Neural progenitor cell (in vitro differentiated cells): ENCODE measurements around the gene COL25A1. TPM values are rescaled to one million over a fixed set of nuclear protein-coding genes. Genes with fewer than 3 reads are reported as not detected.

Source experiments
- DNase-seq: peaks from one replicate; pipeline ENCODE4 v3.0.0-alpha.2; 2016; ENCODE audit warnings: low spot score
- H2AFZ ChIP-seq: fragments of 200-600 bp; sonication (generic); replicated peaks from 2 replicates; pipeline ENCODE4 v1.6.1; 2016; ENCODE audit warnings: antibody characterized with exemption
- H3F3A ChIP-seq: fragments of 200-600 bp; sonication (generic); 2 replicates; pipeline ENCODE4 v1.6.1; 2016; ENCODE audit warnings: antibody characterized with exemption, low read depth
- H3K27ac ChIP-seq: fragments of 200-600 bp; sonication (generic); 2 replicates; pipeline ENCODE4 v1.5.1; 2016; ENCODE audit warnings: mild to moderate bottlenecking
- H3K27me3 ChIP-seq: fragments of 200-600 bp; sonication (generic); 2 replicates; pipeline ENCODE4 v1.6.1; 2016; ENCODE audit warnings: mild to moderate bottlenecking, moderate library complexity
- H3K36me3 ChIP-seq: fragments of 200-600 bp; sonication (generic); 2 replicates; pipeline ENCODE4 v1.5.1; 2016
- H3K4me1 ChIP-seq: fragments of 200-600 bp; sonication (generic); 2 replicates; pipeline ENCODE4 v1.6.1; 2016; ENCODE audit warnings: mixed run types
- H3K4me2 ChIP-seq: fragments of 200-600 bp; sonication (generic); 2 replicates; pipeline ENCODE4 v1.6.1; 2016
- H3K4me3 ChIP-seq: fragments of 200-600 bp; sonication (generic); 2 replicates; pipeline ENCODE4 v1.5.1; 2016
- H3K79me2 ChIP-seq: fragments of 200-600 bp; sonication (generic); 2 replicates; pipeline ENCODE4 v1.6.1; 2016; ENCODE audit warnings: low read depth
- H3K9ac ChIP-seq: fragments of 200-600 bp; sonication (generic); 2 replicates; pipeline ENCODE4 v1.6.1; 2016
- H3K9me3 ChIP-seq: fragments of 200-600 bp; sonication (generic); 2 replicates; pipeline ENCODE4 v1.5.1; 2016; ENCODE audit warnings: low read depth
- H4K20me1 ChIP-seq: fragments of 200-600 bp; sonication (generic); 2 replicates; pipeline ENCODE4 v1.6.1; 2016; ENCODE audit warnings: low read depth
- H3K27ac Mint-ChIP-seq: 3 replicates; pipeline ENCODE4 v1.8.0; 2021; ENCODE audit warnings: mixed read lengths
- H3K27me3 Mint-ChIP-seq: 2 replicates; pipeline ENCODE4 v1.8.0; 2022; ENCODE audit warnings: low read depth, mild to moderate bottlenecking, inconsistent platforms, moderate library complexity, mixed read lengths; ENCODE audit not compliant: insufficient read depth
- H3K36me3 Mint-ChIP-seq: 3 replicates; pipeline ENCODE4 v1.8.0; 2021; ENCODE audit warnings: mixed read lengths
- H3K4me1 Mint-ChIP-seq: 3 replicates; pipeline ENCODE4 v1.8.0; 2021; ENCODE audit warnings: mixed read lengths
- H3K4me3 Mint-ChIP-seq: 3 replicates; pipeline ENCODE4 v1.8.0; 2021; ENCODE audit warnings: mild to moderate bottlenecking, moderate library complexity, mixed read lengths
- H3K9me3 Mint-ChIP-seq: 3 replicates; pipeline ENCODE4 v1.8.0; 2020; ENCODE audit warnings: mixed read lengths
- CTCF ChIP-seq: fragments of 200-600 bp; sonication (generic); IDR thresholded peaks from 2 replicates; pipeline ENCODE4 v1.5.1; 2017; ENCODE audit warnings: antibody characterized with exemption, mild to moderate bottlenecking
- EZH2 ChIP-seq: fragments of 200-600 bp; sonication (generic); IDR thresholded peaks from 2 replicates; pipeline ENCODE4 v1.6.1; 2017; ENCODE audit warnings: antibody characterized with exemption, mild to moderate bottlenecking, moderate library complexity
- EZH2phosphoT487 ChIP-seq: fragments of 200-600 bp; sonication (generic); IDR thresholded peaks from 2 replicates; pipeline ENCODE4 v1.6.1; 2017; ENCODE audit warnings: antibody characterized with exemption
- total RNA-seq: library from RNA; depleted of rRNA; stranded (reverse); fragments of >200 nt; gene quantifications from 2 replicates; pipeline ENCODE4 v1.2.3, GENCODE V29; 2015; ENCODE audit warnings: low replicate concordance

COL25A1 gene
- total RNA-seq, 1 donor from 2014 or later = 1.3 TPM

DNA sequence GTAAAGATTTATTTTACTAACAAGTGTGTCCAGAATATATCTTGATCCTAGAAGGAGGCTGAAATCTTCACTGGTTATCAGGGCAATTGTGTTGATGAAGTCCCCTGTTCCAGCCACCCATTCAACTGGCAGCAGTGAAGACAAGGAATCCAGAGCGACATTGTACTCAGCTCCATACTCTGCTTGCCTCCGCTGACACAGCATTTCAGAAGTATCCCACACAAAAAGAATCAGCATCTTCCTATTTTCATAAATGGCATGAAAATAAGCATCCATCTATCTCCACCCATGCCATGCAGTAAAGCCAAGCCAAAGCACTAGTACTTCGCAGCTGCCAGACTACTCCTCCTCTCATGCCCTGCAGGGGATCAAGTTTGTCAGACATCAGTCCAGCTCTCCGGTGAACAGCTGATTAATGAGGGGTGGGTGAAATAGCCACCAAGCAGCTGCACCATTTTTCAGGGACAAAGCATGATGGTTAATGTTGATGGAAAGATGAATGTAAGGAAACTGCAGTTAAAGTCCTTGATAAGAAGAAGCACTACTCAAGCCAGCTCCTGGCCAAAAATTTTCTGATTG, 54.0 kb downstream of the COL25A1 start:
- Histone ChIP-seq H3K9ac (no peak overlapping the region), H3K27me3 (no peaks in the 10 kb centered on the region), H3K27ac (no peak overlapping the region), H4K20me1 (no peaks in the 10 kb centered on the region), H2AFZ (no peak overlapping the region), H3K4me3 (no peak overlapping the region), H3K4me2 (no peak overlapping the region), H3K36me3 (no peaks in the 10 kb centered on the region), H3K9me3 (no peaks in the 10 kb centered on the region), H3K79me2 (no peaks in the 10 kb centered on the region), H3K4me1 (no peaks in the 10 kb centered on the region), H3F3A (no peaks in the 10 kb centered on the region)
- Mint-ChIP-seq H3K4me1 (no peaks in the 10 kb centered on the region), H3K36me3 (no peaks in the 10 kb centered on the region), H3K27ac (no peak overlapping the region), H3K9me3 (peaks cover 2% of the 10 kb centered on the region), H3K4me3 (no peak overlapping the region), H3K27me3 (no peaks in the 10 kb centered on the region)
- TF ChIP-seq EZH2phosphoT487 (no peak), CTCF (no peak), EZH2 (no peak)
- no peak for DNase-seq

- no peaks in the 10 kb centered on the region for H3K36me3 Mint-ChIP-seq
- H3K9me3 ChIP-seq = no peaks in the 10 kb centered on the region
- H3K27ac ChIP-seq = no peak overlapping the region
- H3K4me1 Mint-ChIP-seq = no peaks in the 10 kb centered on the region
- DNase-seq = no peak
- no peaks in the 10 kb centered on the region for H3K36me3 ChIP-seq
- no peak overlapping the region for H3K4me3 Mint-ChIP-seq
- H3K4me1 ChIP-seq = no peaks in the 10 kb centered on the region
- no peak overlapping the region for H2AFZ ChIP-seq
- no peak overlapping the region for H3K27ac Mint-ChIP-seq
- H3K27me3 ChIP-seq = no peaks in the 10 kb centered on the region
- no peak overlapping the region for H3K4me3 ChIP-seq
- H3K9ac ChIP-seq = no peak overlapping the region
- TF ChIP-seq EZH2phosphoT487 (no peak), EZH2 (no peak), CTCF (no peak)
- H3K27me3 Mint-ChIP-seq = no peaks in the 10 kb centered on the region
- no peak overlapping the region for H3K4me2 ChIP-seq
- H3K9me3 Mint-ChIP-seq = no peaks in the 10 kb centered on the region
- no peaks in the 10 kb centered on the region for H3K79me2 ChIP-seq
- H3F3A ChIP-seq = no peaks in the 10 kb centered on the region
- no peaks in the 10 kb centered on the region for H4K20me1 ChIP-seq
Measured at GRCh38 chr4:109243871-109244270, 58.6 kb downstream of the COL25A1 start.

DNA sequence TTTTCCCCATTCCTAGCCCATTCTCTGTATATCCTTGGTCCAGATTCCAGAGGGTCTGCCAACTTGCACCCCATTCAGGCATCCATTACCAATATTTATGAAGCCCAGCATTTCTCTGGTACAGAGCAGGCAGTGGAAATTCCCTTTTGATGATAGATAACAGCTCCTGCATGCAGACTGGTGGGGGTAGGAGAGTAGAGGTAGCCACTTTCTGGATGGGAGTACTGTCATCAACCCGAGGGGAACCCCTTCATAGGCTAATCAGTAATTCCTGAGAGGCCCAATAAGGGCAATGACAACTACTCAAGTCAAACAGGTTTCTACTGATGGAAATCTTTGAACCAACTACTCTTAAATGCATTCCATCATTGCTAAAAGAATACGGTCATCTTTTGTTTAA, 63.7 kb downstream of the COL25A1 start:
- Histone ChIP-seq H3K27ac (no peak overlapping the region), H3K4me2 (no peak overlapping the region), H3K36me3 (no peaks in the 10 kb centered on the region), H3F3A (no peaks in the 10 kb centered on the region), H3K9me3 (no peaks in the 10 kb centered on the region), H3K27me3 (no peaks in the 10 kb centered on the region), H3K4me3 (no peak overlapping the region), H4K20me1 (no peaks in the 10 kb centered on the region), H3K79me2 (no peaks in the 10 kb centered on the region), H3K4me1 (no peaks in the 10 kb centered on the region), H2AFZ (no peak overlapping the region), H3K9ac (no peak overlapping the region)
- DNase-seq = no peak
- TF ChIP-seq EZH2phosphoT487 (no peak), EZH2 (no peak), CTCF (no peak)
- peaks cover 7% of the 10 kb centered on the region for H3K9me3 Mint-ChIP-seq
- no peak overlapping the region for H3K27ac Mint-ChIP-seq
- H3K36me3 Mint-ChIP-seq = no peaks in the 10 kb centered on the region
- H3K4me3 Mint-ChIP-seq = no peak overlapping the region
- no peaks in the 10 kb centered on the region for H3K27me3 Mint-ChIP-seq
- H3K4me1 Mint-ChIP-seq = no peaks in the 10 kb centered on the region
